GM18517 (cell line): ENCODE measurements around the gene HELB.

ENCODE experiments used
- ATAC-seq: cut with Tn5 transposase; IDR thresholded peaks from one replicate; pipeline ENCODE4 v1.9.1; 2021; ENCODE audit warnings: mild to moderate bottlenecking, moderate library complexity; ENCODE audit not compliant: unreplicated experiment

HELB gene

GRCh38 chr12:66302827-66303169 is 505 bp downstream of the HELB start:
- no peak for ATAC-seq

GRCh38 chr12:66303316-66303804 is 1.1 kb downstream of the HELB start:
- ATAC-seq = peak; percentile 59

- no peak for ATAC-seq
These were observed 2.1 kb downstream of the HELB start for GRCh38 chr12:66304296-66304900.

- no peak for ATAC-seq
These were observed 7.3 kb downstream of the HELB start for GRCh38 chr12:66309606-66310005.

GRCh38 chr12:66312189-66312588 is 9.9 kb downstream of the HELB start:
- no peak for ATAC-seq

GRCh38 chr12:66314278-66314677 is 12.0 kb downstream of the HELB start:
- no peak for ATAC-seq

GRCh38 chr12:66319266-66319954 is 17.1 kb downstream of the HELB start:
- peak; percentile 55 for ATAC-seq

GRCh38 chr12:66320996-66321395 is 18.7 kb downstream of the HELB start:
- ATAC-seq = no peak

- ATAC-seq = no peak
These were observed 19.1 kb downstream of the HELB start for GRCh38 chr12:66321435-66321834.

GRCh38 chr12:66323017-66323416 is 20.7 kb downstream of the HELB start:
- ATAC-seq = no peak

GRCh38 chr12:66329941-66330340 is 27.6 kb downstream of the HELB start:
- ATAC-seq = no peak

GRCh38 chr12:66331016-66331415 is 28.7 kb downstream of the HELB start:
- no peak for ATAC-seq

GRCh38 chr12:66331814-66332213 is 29.5 kb downstream of the HELB start:
- no peak for ATAC-seq

GRCh38 chr12:66335746-66336145 is 33.5 kb downstream of the HELB start:
- no peak for ATAC-seq

GRCh38 chr12:66337381-66338010 is 35.2 kb downstream of the HELB start:
- ATAC-seq = no peak

GRCh38 chr12:66340131-66340530 is 37.8 kb downstream of the HELB start:
- no peak for ATAC-seq

GRCh38 chr12:66341126-66341525 is 38.8 kb downstream of the HELB start:
- no peak for ATAC-seq

- no peak for ATAC-seq
These were observed 42.9 kb downstream of the HELB start for GRCh38 chr12:66345212-66345611.

- ATAC-seq = no peak
These were observed 43.7 kb downstream of the HELB start for GRCh38 chr12:66345956-66346355.

- no peak for ATAC-seq
These were observed 49.0 kb downstream of the HELB start for GRCh38 chr12:66351301-66351700.

GRCh38 chr12:66352197-66352596 is 49.9 kb downstream of the HELB start:
- no peak for ATAC-seq

GRCh38 chr12:66352899-66353298 is 50.6 kb downstream of the HELB start:
- ATAC-seq = no peak
